CD14-positive monocyte (primary cell): ENCODE results near the gene TUBB3. TPM values are rescaled to one million over a fixed set of nuclear protein-coding genes. Genes with fewer than 3 reads are reported as not detected.
A peak's percentile ranks its signal among the peaks of the same experiment; 100 is the strongest.
"Not testable (repeated sequence)": the region's sequence is repeated elsewhere in the genome, so short reads cannot be mapped to it uniquely, and the experiment has no call there.

ENCODE experiments used
- DNase-seq, 3 donors: peaks; one replicate each; pipeline ENCODE4 v3.0.0-alpha.2; 2011 to 2022
- H2AFZ ChIP-seq: 2 replicates; pipeline ENCODE4 v1.6.0; 2012; ENCODE audit warnings: mild to moderate bottlenecking, low read depth, low read length, inconsistent platforms; ENCODE audit not compliant: insufficient read depth, poor library complexity, severe bottlenecking
- H3K27ac ChIP-seq, 2 donors: 1 replicate in 1 of 2; 2 replicates in 1 of 2; pipeline ENCODE4 v1.5.1; 2012 to 2013; ENCODE audit warnings: low read length in 2 of 2, control low read depth in 1 of 2, inconsistent platforms in 1 of 2, low read depth in 1 of 2, mild to moderate bottlenecking in 1 of 2
- H3K27me3 ChIP-seq, 2 donors: one replicate each; pipeline versions ENCODE4 v1.6.0 to v1.6.1; 2011 to 2013; ENCODE audit warnings: low read length in 2 of 2; ENCODE audit not compliant: control insufficient read depth in 2 of 2, insufficient read depth in 2 of 2
- H3K36me3 ChIP-seq, 2 donors: replicated peaks in 1 of 2; 1 replicate in 1 of 2; 2 replicates in 1 of 2; pipeline versions ENCODE4 v1.5.1 to v1.6.1; 2012 to 2013; ENCODE audit warnings: low read length in 2 of 2, control low read depth in 1 of 2, inconsistent platforms in 1 of 2, mild to moderate bottlenecking in 1 of 2; ENCODE audit not compliant: insufficient read depth in 2 of 2, control insufficient read depth in 1 of 2
- H3K4me1 ChIP-seq, 2 donors: 1 replicate in 1 of 2; 2 replicates in 1 of 2; pipeline versions ENCODE4 v1.5.1 to v1.6.1; 2012 to 2013; ENCODE audit warnings: low read length in 2 of 2, control low read depth in 1 of 2, inconsistent platforms in 1 of 2, mild to moderate bottlenecking in 1 of 2, moderate library complexity in 1 of 2; ENCODE audit not compliant: insufficient read depth in 2 of 2, control insufficient read depth in 1 of 2
- H3K4me2 ChIP-seq: replicated peaks from 2 replicates; pipeline ENCODE3; 2012; ENCODE audit warnings: low read length, moderate library complexity, mild to moderate bottlenecking; ENCODE audit not compliant: poor library complexity, severe bottlenecking; ENCODE audit errors: extremely low read depth
- H3K4me3 ChIP-seq, 3 experiments: fragments of 200-600 bp in 1 of 3; sonication (generic) in 1 of 3; replicated peaks in 1 of 3; 1 replicate in 2 of 3; 2 replicates in 1 of 3; pipeline ENCODE4 v1.5.1; 2011 to 2013; ENCODE audit warnings: low read length in 3 of 3, mild to moderate bottlenecking in 3 of 3, control low read depth in 2 of 3, low read depth in 2 of 3, inconsistent platforms in 1 of 3, moderate library complexity in 1 of 3
- H3K79me2 ChIP-seq: 2 replicates; pipeline ENCODE4 v1.6.0; 2012; ENCODE audit warnings: mild to moderate bottlenecking, control low read depth, inconsistent platforms, low read length, moderate library complexity; ENCODE audit not compliant: insufficient read depth
- H3K9ac ChIP-seq: 2 replicates; pipeline ENCODE4 v1.6.0; 2017; ENCODE audit warnings: low read length, mild to moderate bottlenecking; ENCODE audit not compliant: insufficient read depth, poor library complexity, severe bottlenecking
- H3K9me3 ChIP-seq, 2 donors: replicated peaks in 1 of 2; 1 replicate in 1 of 2; 2 replicates in 1 of 2; pipeline versions ENCODE4 v1.5.1 to v1.6.1; 2012 to 2013; ENCODE audit warnings: low read length in 2 of 2, control low read depth in 1 of 2; ENCODE audit not compliant: control insufficient read depth in 1 of 2, insufficient read depth in 1 of 2
- H4K20me1 ChIP-seq: 2 replicates; pipeline ENCODE4 v1.6.0; 2012; ENCODE audit warnings: mild to moderate bottlenecking, low read length, control low read depth, moderate library complexity; ENCODE audit not compliant: insufficient read depth
- H3K27ac Mint-ChIP-seq, 7 donors: one replicate each; pipeline ENCODE4 v1.8.0; 2020; ENCODE audit warnings: mild to moderate bottlenecking in 7 of 7, mixed read lengths in 7 of 7, moderate library complexity in 6 of 7, inconsistent platforms in 2 of 7
- H3K27me3 Mint-ChIP-seq, 3 donors: one replicate each; pipeline ENCODE4 v1.8.0; 2021 to 2022; ENCODE audit warnings: low read depth in 3 of 3, mild to moderate bottlenecking in 3 of 3, mixed read lengths in 3 of 3, moderate library complexity in 3 of 3, inconsistent platforms in 1 of 3
- H3K36me3 Mint-ChIP-seq, 2 donors: one replicate each; pipeline ENCODE4 v1.8.0; 2020; ENCODE audit warnings: mixed read lengths in 2 of 2, inconsistent platforms in 1 of 2, mild to moderate bottlenecking in 1 of 2
- H3K4me1 Mint-ChIP-seq: one replicate; pipeline ENCODE4 v1.8.0; 2020; ENCODE audit warnings: mild to moderate bottlenecking, mixed read lengths
- H3K4me3 Mint-ChIP-seq, 2 donors: one replicate each; pipeline ENCODE4 v1.8.0; 2020; ENCODE audit warnings: mild to moderate bottlenecking in 2 of 2, mixed read lengths in 2 of 2, moderate library complexity in 1 of 2
- H3K9me3 Mint-ChIP-seq, 7 donors: one replicate each; pipeline ENCODE4 v1.8.0; 2020 to 2022; ENCODE audit warnings: mixed read lengths in 7 of 7, mild to moderate bottlenecking in 6 of 7, moderate library complexity in 6 of 7, inconsistent platforms in 2 of 7
- WGBS: methylation state at CpG from one replicate; pipeline ENCODE4 v1.1.5; 2013; ENCODE audit warnings: missing lambda C conversion rate; ENCODE audit not compliant: insufficient coverage; 5-methylcytosine and 5-hydroxymethylcytosine counted together
- intact Hi-C, 2 donors: fragments of 100-400 bp; cut with micrococcal nuclease; formaldehyde crosslinking; loops; one replicate each; pipeline versions ENCODE4 v1.15.0 to v1.15.1; 2023
- polyA minus RNA-seq: library from RNA; depleted of rRNA, polyadenylated mRNA; stranded (reverse); fragments of >200 nt; gene quantifications from 2 replicates; pipeline ENCODE4 v1.2.3, GENCODE V29; 2012
- polyA plus RNA-seq, 3 donors: library from polyadenylated mRNA; depleted of rRNA in 1 of 3; unstranded in 2 of 3; stranded (reverse) in 1 of 3; fragments of 300-500 nt in 2 of 3; fragments of >200 nt in 1 of 3; fragmentation: Illumina TruSeq in 2 of 3; gene quantifications; 1 replicate in 2 of 3; 2 replicates in 1 of 3; pipeline ENCODE4 v1.2.3, GENCODE V29; 2012 to 2021
- total RNA-seq, 12 experiments: library from RNA in 1 of 12; stranded (reverse) in 1 of 12; fragments of 120-200 nt in 1 of 12; gene quantifications; one replicate each; pipeline ENCODE4 v1.2.4 and lab custom pipeline; 2013 to 2026; ENCODE audit warnings: mixed read lengths in 6 of 12, inconsistent platforms in 1 of 12
- TF ChIP-seq, protein P1 (sequence below): fragments of 200-600 bp; IDR thresholded peaks from one replicate; pipeline ENCODE4 v1.8.0; 2022; ENCODE audit warnings: antibody characterized with exemption, mild to moderate bottlenecking

The TUBB3 gene
- 0.29 TPM for total RNA-seq (2013)
- 1 to 10 TPM in 1 of 3 donors, not detected in 2; 2.9 TPM for polyA plus RNA-seq
- polyA minus RNA-seq: 1.3 and 2.5 TPM in 2 replicates
- total RNA-seq (lab: John Stamatoyannopoulos, UW): 0.81 to 4.4 (median 2.0) reads per million in 11 experiments

DNA sequence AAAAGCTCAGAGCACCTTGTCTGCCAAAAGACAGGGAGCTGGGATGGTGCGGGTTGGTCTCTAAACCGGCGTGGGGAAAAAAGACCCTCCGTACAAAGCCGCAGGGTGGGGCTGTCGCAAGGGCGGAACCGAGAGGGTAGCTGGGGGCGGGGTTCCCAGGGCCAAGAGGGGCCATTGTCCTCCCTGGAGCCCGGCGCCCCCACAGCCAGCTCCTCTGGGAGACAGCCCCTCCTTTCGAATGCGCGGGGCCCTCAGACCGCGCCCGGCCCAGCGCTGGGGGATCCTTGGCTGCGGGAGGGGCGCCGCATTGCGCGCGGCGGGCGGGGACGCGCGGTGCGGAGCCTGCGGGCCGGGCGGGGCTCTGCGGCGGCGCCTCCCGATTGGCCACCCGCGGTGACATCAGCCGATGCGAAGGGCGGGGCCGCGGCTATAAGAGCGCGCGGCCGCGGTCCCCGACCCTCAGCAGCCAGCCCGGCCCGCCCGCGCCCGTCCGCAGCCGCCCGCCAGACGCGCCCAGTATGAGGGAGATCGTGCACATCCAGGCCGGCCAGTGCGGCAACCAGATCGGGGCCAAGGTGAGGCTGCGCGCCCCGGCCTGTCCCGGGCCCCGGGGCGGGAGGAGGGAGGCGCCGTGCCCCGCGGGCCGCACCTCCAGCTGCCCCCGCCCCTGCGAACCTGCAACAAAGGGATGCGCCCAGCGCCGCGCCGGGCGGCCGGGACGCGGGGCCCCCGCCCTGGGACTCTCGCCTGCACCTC lies at the start of gene TUBB3:
Gene TUBB3 (plus strand): TSS at position 459 of the 756 bp plus-strand sequence. CDS start 60 bp downstream, at position 519.
- Histone ChIP-seq H3K4me2 (peak within 1 kb of the TSS; percentile 72), H3K36me3 (no peaks in the 10 kb centered on the region), H3K9ac (no peak within 1 kb of the TSS), H3K27ac (no peak within 1 kb of the TSS), H3K4me1 (peaks cover 33 to 55% of the 10 kb centered on the region in 2 donors), H3K9me3 (peaks cover 0 to 20% of the 10 kb centered on the region in 2 donors), H2AFZ (peak within 1 kb of the TSS; percentile 63), H4K20me1 (peaks cover 26% of the 10 kb centered on the region), H3K79me2 (no peaks in the 10 kb centered on the region), H3K27me3 (peaks cover 29 to 75% of the 10 kb centered on the region in 2 donors), H3K4me3 (peak within 1 kb of the TSS; percentile 23 to 69 (median 24))
- H3K27ac Mint-ChIP-seq: no peak within 1 kb of the TSS
- TF ChIP-seq, protein P1, sequence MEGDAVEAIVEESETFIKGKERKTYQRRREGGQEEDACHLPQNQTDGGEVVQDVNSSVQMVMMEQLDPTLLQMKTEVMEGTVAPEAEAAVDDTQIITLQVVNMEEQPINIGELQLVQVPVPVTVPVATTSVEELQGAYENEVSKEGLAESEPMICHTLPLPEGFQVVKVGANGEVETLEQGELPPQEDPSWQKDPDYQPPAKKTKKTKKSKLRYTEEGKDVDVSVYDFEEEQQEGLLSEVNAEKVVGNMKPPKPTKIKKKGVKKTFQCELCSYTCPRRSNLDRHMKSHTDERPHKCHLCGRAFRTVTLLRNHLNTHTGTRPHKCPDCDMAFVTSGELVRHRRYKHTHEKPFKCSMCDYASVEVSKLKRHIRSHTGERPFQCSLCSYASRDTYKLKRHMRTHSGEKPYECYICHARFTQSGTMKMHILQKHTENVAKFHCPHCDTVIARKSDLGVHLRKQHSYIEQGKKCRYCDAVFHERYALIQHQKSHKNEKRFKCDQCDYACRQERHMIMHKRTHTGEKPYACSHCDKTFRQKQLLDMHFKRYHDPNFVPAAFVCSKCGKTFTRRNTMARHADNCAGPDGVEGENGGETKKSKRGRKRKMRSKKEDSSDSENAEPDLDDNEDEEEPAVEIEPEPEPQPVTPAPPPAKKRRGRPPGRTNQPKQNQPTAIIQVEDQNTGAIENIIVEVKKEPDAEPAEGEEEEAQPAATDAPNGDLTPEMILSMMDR: no peak
- H3K9me3 Mint-ChIP-seq: peaks cover 0 to 18% (median 7%) of the 10 kb centered on the region in 7 donors
- H3K27me3 Mint-ChIP-seq: peaks cover 65 to 90% (median 84%) of the 10 kb centered on the region in 3 donors
- peaks cover 29% of the 10 kb centered on the region for H3K4me1 Mint-ChIP-seq
- peak; percentile 28 to 53 (median 42) for DNase-seq
- WGBS: 1% methylated on average over 88 of the region's 88 CpGs
- intact Hi-C loops: no loop called here
- peak within 1 kb of the TSS; percentile 62 to 82 for H3K4me3 Mint-ChIP-seq
- no peaks in the 10 kb centered on the region for H3K36me3 Mint-ChIP-seq

DNA sequence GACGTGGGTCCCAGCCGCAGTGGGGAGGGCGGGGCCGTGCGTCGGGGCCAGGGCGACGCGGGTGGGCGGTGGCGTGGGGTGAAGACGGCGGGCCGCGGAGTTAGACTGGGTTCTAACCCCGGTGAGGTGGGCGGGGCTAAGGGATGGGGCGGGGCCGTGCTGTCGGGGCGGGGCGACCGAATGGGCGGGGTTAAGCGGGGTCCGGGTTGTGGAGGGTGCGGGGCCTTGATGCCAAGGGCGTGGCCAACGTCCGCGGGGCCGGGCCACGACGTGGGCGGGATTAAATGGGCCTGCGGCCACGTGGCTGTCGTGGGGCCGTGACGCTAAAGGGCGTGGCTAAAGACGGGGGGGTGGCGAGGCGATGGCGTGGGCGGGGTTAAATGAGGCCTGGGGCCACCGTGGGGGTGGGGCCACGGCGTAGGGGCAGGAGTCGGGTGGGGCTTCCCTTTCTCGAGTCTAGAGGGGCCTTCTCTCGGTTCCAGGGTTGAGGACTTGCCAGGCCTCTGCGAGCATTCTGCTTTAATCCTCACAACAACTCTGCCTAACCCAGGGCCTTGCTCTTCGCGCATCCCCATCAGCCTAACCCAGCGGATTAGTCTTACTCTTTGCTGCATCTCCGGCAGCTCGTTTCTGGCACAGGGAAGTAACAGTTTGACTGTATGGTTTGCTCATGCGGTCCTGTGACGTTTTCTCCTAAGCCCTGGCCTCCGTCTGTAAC lies 49.0 kb upstream of the TUBB3 start:
- Mint-ChIP-seq H3K4me1 (peaks cover 15% of the 10 kb centered on the region), H3K4me3 (peak overlapping the region; percentile 86 to 93), H3K27ac (peak overlapping the region; percentile 98 to 99 (median 99)), H3K9me3 (no peaks in the 10 kb centered on the region), H3K27me3 (peaks cover 0 to 3% (median 1%) of the 10 kb centered on the region in 3 donors), H3K36me3 (peaks cover 13 to 48% of the 10 kb centered on the region in 2 donors)
- intact Hi-C loops: loop anchor here (2.0 to 5.0 kb wide), 3 partner anchors 57 to 312 kb away; partner anchors contain the start of genes FANCA (in 1 of the 2), RPL13 (in 1 of the 2) and SPATA2L (in 1 of the 2)
- peaks cover 50% of the 10 kb centered on the region for H4K20me1 ChIP-seq
- H3K79me2 ChIP-seq: peaks cover 59% of the 10 kb centered on the region
- no peaks in the 10 kb centered on the region for H3K9me3 ChIP-seq
- DNase-seq: peak; percentile 92 to 98 (median 97)
- peak overlapping the region; percentile 99 for H3K9ac ChIP-seq
- peak overlapping the region; percentile 90 for H3K4me2 ChIP-seq
- peaks cover 18 to 22% of the 10 kb centered on the region in 2 donors for H3K4me1 ChIP-seq
- no peaks in the 10 kb centered on the region for H3K27me3 ChIP-seq
- peak overlapping the region; percentile 99 to 100 for H3K27ac ChIP-seq
- H2AFZ ChIP-seq: peak overlapping the region; percentile 41
- WGBS: 0% methylated on average over 28 of the region's 61 CpGs
- TF ChIP-seq, protein P1: no peak
- peak overlapping the region; percentile 87 to 97 (median 95) for H3K4me3 ChIP-seq
- H3K36me3 ChIP-seq: peaks cover 18 to 40% of the 10 kb centered on the region in 2 donors

DNA sequence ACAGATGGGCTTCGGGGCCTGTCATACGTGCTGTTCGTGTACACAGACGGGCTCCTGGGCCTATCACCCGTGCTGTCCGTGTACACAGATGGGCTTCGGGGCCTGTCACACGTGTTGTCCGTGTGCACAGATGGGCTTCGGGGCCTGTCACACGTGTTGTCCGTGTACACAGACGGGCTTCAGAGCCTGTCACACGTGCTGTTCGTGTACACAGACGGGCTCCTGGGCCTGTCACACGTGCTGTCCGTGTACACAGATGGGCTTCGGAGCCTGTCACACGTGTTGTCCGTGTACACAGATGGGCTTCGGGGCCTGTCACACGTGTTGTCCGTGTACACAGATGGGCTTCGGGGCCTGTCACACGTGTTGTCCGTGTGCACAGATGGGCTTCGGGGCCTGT lies 44.0 kb upstream of the TUBB3 start:
- H3K27me3 Mint-ChIP-seq, H3K4me2 ChIP-seq, H3K9ac ChIP-seq, H3K27me3 ChIP-seq, intact Hi-C loops, H3K4me1 Mint-ChIP-seq, H3K4me3 Mint-ChIP-seq, H3K9me3 Mint-ChIP-seq, H3K9me3 ChIP-seq, H3K27ac ChIP-seq, DNase-seq, H2AFZ ChIP-seq, H3K4me3 ChIP-seq, H3K27ac Mint-ChIP-seq: not testable (repeated sequence)
- 98% methylated on average over 19 of the region's 28 CpGs for WGBS
- H3K79me2 ChIP-seq: peaks cover 96% of the 10 kb centered on the region
- H3K36me3 ChIP-seq: peaks cover 52 to 88% of the 10 kb centered on the region in 2 donors
- H4K20me1 ChIP-seq: peaks cover 98% of the 10 kb centered on the region
- H3K36me3 Mint-ChIP-seq: peaks cover 43 to 75% of the 10 kb centered on the region in 2 donors
- peaks cover 11% of the 10 kb centered on the region in 2 donors for H3K4me1 ChIP-seq
